ENCODE results near the gene MEGF11.

DNA sequence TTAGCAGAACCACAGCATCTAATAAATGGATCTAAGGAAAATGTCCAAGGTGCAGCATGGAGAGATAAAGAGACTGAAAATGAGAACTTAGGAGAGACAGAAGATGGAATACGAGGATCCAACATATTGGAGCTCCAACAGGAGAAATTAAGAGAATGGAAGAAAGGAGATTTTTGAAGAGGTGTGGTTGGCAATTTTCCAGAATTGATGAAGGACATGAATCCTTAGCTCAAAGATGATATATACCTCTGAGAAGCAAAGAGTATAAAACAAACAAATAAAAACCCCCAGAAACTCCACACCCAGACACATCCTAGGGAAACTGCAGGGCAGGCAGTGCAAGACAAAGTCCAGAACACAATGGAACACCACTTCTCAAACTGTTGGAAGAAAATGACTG, 141.2 kb downstream of the MEGF11 start:
- TF ChIP-seq, protein P1, sequence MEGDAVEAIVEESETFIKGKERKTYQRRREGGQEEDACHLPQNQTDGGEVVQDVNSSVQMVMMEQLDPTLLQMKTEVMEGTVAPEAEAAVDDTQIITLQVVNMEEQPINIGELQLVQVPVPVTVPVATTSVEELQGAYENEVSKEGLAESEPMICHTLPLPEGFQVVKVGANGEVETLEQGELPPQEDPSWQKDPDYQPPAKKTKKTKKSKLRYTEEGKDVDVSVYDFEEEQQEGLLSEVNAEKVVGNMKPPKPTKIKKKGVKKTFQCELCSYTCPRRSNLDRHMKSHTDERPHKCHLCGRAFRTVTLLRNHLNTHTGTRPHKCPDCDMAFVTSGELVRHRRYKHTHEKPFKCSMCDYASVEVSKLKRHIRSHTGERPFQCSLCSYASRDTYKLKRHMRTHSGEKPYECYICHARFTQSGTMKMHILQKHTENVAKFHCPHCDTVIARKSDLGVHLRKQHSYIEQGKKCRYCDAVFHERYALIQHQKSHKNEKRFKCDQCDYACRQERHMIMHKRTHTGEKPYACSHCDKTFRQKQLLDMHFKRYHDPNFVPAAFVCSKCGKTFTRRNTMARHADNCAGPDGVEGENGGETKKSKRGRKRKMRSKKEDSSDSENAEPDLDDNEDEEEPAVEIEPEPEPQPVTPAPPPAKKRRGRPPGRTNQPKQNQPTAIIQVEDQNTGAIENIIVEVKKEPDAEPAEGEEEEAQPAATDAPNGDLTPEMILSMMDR (IDR thresholded peaks at IDR 0.05) = no peak
- no peak for TF ChIP-seq POLR2A (IDR thresholded peaks at IDR 0.05; ENCODE audit: low read depth)
